ENCODE results near the gene LZTFL1. TPM values are rescaled to one million over a fixed set of nuclear protein-coding genes. Genes with fewer than 3 reads are reported as not detected.

LZTFL1 gene
- total RNA-seq, 2 donors from 2014 or later, result 23.2 to 28.9 TPM

DNA sequence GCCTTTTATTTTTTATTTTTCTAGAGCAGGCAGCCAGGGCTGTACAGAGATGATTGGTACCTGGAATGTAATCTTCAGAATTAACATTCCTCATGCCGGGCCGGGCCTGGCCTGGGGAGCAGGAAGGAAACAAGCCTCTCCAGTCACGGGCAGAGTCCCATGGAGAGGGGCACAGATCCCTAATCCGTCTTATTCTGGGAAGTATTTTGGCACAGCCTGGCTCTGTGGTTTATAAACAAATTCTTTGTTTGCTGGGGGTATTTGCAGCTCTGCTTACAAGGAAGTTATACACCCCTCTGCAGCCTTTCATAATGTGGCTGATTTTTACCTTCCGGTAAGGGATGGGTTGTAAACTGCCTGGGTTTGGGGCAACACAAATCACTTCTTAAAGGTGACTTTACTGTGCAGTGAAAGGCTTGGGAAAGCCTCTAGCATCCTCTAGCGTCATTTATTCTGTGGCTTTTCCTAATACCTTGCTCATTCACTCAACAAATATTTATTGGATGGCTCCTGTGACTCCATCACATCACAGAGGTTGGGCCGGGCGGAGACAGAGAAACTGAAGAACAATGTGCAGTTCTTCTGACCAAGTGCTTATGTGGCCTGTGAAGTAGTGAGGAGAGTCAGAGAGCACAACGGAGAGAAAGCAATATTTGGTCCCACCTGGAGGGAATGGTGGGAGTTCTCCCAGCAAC, 48.3 kb downstream of the LZTFL1 start:
- intact Hi-C loops (cut with DNase I), result no loop called here
- H3K27ac ChIP-seq, result no peak overlapping the region
- no peak for DNase-seq (ENCODE audit: low spot score)
- no peaks in the 10 kb centered on the region for H3K27me3 ChIP-seq (replicated peaks; ENCODE audit: insufficient read depth)
- peaks cover 5% of the 10 kb centered on the region for H3K4me1 ChIP-seq (replicated peaks)
- no peak overlapping the region for H3K4me3 ChIP-seq
- no peak for TF ChIP-seq POLR2A (IDR thresholded peaks at IDR 0.05)
- no peak for TF ChIP-seq CTCF (IDR thresholded peaks at IDR 0.05)
- 49% methylated on average over 9 of the region's 9 CpGs for WGBS
- H3K36me3 ChIP-seq, result no peaks in the 10 kb centered on the region
- H3K9me3 ChIP-seq, result no peaks in the 10 kb centered on the region

DNA sequence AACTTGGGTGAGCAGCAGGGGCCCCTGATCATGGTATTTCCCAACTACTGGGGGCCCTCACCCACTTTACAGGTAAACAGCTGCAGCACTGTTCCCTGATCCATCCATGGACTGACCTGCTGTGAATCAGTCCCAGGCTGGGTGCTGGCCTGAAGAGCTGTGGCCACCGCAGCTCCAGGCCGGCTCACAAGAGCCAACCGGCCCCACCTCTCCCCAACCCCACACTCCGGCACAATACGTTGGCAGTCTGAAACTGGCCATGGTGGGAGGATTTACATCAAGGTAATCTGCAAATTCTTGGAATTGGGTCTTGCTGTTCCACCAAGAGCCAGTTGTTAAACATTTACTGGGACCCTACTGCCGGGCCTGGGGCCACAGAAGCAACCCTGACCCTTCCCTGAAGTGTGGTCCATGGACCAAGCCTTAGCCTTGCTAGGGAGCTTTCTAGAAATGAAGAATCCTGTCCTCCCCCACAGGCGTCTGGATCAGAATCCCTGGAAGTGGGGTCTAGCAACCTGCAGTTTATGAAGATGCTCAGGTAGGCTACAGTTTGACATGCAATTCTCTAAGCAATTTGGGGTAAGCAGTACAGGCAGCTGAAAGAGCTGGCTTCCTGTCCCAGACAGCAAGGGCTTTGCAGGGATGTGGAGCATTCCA, 49.3 kb downstream of the LZTFL1 start:
- WGBS, result 92% methylated on average over 7 of the region's 7 CpGs
- Histone ChIP-seq H3K36me3 (no peaks in the 10 kb centered on the region), H3K4me1 (replicated peaks) (peaks cover 5% of the 10 kb centered on the region), H3K27ac (no peak overlapping the region), H3K9me3 (no peaks in the 10 kb centered on the region), H3K4me3 (no peak overlapping the region), H3K27me3 (replicated peaks; ENCODE audit: insufficient read depth) (no peaks in the 10 kb centered on the region)
- intact Hi-C loops (cut with DNase I), result no loop called here
- no peak for DNase-seq (ENCODE audit: low spot score)
- no peak for TF ChIP-seq CTCF (IDR thresholded peaks at IDR 0.05)
- no peak for TF ChIP-seq POLR2AphosphoS5 (IDR thresholded peaks at IDR 0.05)
- no peak for TF ChIP-seq POLR2A (IDR thresholded peaks at IDR 0.05)

- Histone ChIP-seq H3K27ac (no peak overlapping the region), H3K9me3 (no peaks in the 10 kb centered on the region), H3K4me1 (replicated peaks) (peaks cover 5% of the 10 kb centered on the region), H3K4me3 (no peak overlapping the region), H3K27me3 (replicated peaks; ENCODE audit: insufficient read depth) (no peaks in the 10 kb centered on the region), H3K36me3 (no peaks in the 10 kb centered on the region)
- TF ChIP-seq POLR2A (IDR thresholded peaks at IDR 0.05) (no peak), CTCF (IDR thresholded peaks at IDR 0.05) (no peak), POLR2AphosphoS5 (IDR thresholded peaks at IDR 0.05) (no peak)
- no peak for DNase-seq (ENCODE audit: low spot score)
- intact Hi-C loops (cut with DNase I), result no loop called here
- 100% methylated on average over 2 of the region's 2 CpGs for WGBS
Observed at GRCh38 chr3:45792036-45792435, 49.9 kb downstream of the LZTFL1 start.

- no peak overlapping the region for H3K27ac ChIP-seq
- no peaks in the 10 kb centered on the region for H3K36me3 ChIP-seq
- H3K9me3 ChIP-seq, result no peaks in the 10 kb centered on the region
- no peaks in the 10 kb centered on the region for H3K4me1 ChIP-seq (replicated peaks)
- no peak for TF ChIP-seq POLR2A (IDR thresholded peaks at IDR 0.05)
- no peak for TF ChIP-seq POLR2AphosphoS5 (IDR thresholded peaks at IDR 0.05)
- TF ChIP-seq CTCF (IDR thresholded peaks at IDR 0.05), result no peak
- no peaks in the 10 kb centered on the region for H3K27me3 ChIP-seq (replicated peaks; ENCODE audit: insufficient read depth)
- no peak overlapping the region for H3K4me3 ChIP-seq
- DNase-seq (ENCODE audit: low spot score), result no peak
- 85% methylated on average over 2 of the region's 2 CpGs for WGBS
- intact Hi-C loops (cut with DNase I), result no loop called here
Observed at GRCh38 chr3:45790596-45790995, 51.3 kb downstream of the LZTFL1 start.
